Hippocampal formation (tissue), 2 donors: ENCODE data around the gene TARS2.

ENCODE experiments used
- DNase-seq, 2 donors: peaks; one replicate each; lab custom pipeline; 2025; lab: John Stamatoyannopoulos, UW

Gene TARS2

DNA sequence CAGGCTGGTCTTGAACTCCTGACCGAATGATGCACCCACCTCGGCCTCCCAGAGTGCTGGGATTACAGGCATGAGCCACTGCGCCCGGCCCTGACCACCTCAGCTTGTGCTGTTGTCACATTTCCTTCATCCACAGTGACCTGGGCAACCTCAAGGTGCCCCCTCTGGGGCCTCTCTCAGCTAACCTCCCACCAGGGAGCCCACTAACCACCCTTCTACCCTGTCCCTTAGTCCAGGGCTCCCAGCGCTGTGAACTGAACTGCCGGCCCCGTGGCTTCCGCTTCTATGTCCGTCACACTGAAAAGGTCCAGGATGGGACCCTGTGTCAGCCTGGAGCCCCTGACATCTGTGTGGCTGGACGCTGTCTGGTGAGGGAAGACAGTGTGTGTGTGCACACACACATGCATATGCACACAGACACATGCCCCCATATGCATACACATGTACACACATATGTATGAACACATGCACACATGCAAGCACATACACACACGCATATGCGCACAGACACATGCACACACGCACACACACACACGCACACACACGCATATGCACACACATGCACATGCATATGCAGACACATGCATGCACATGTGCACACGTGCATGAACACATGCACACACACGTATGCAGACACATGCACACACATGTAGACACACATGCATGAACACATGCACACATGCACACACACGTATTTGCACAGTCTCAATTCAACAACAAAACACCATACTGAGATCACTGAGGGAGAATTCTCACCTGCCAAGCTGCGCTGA is 68.2 kb downstream of the TARS2 start:
- no peak for DNase-seq

DNA sequence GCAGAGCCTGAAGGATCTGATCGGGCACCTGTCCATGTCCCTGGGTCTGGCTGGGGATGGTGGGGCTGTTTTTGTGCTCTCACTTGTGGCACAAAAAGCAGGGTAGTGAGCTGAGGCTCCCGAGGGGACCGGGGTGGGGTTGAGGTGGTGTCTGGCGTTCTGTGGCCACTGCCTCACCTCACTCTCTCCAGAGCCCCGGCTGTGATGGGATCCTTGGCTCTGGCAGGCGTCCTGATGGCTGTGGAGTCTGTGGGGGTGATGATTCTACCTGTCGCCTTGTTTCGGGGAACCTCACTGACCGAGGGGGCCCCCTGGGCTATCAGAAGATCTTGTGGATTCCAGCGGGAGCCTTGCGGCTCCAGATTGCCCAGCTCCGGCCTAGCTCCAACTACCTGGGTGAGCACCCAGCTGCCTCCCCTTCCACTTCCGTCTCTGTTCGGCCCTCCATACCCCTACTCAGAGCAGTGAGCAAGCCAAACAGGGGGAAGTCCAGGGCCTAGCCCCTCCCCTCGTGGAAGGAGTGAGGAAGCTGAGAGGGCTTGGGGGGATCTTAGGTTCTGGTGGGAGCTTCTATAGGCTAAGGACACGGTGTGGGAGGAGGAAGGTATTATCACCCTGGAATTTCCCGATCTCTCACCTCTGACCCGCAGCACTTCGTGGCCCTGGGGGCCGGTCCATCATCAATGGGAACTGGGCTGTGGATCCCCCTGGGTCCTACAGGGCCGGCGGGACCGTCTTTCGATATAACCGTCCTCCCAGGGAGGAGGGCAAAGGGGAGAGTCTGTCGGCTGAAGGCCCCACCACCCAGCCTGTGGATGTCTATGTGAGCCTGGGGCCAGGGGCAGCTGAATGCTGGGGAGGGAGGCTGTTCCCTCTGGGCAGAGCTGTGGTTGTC is 69.0 kb downstream of the TARS2 start:
- DNase-seq: no peak

DNA sequence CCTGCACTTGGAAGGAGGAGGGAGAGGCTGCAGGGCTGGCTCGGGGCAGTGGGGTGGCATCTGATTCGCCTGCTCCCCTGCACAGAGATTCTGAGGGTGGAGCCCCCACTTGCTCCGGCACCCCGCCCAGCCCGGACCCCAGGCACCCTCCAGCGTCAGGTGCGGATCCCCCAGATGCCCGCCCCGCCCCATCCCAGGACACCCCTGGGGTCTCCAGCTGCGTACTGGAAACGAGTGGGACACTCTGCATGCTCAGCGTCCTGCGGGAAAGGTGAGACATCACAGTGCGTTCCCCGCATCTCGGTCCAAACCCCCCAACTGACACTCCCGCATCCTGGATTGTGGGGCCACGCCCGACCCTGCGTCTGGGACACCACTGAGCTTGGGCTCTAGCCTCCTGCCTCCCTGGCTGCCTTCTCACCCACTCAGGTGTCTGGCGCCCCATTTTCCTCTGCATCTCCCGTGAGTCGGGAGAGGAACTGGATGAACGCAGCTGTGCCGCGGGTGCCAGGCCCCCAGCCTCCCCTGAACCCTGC is 69.9 kb downstream of the TARS2 start:
- no peak for DNase-seq
